Uterus (tissue), 4 donors: Measurements from ENCODE around the gene NSG1. TPM values are rescaled to one million over a fixed set of nuclear protein-coding genes. Genes with fewer than 3 reads are reported as not detected.

Experiments
- DNase-seq, 2 donors: peaks; one replicate each; pipeline ENCODE4 v3.0.0-alpha.2; 2019 to 2020
- H3K27ac ChIP-seq, 2 donors: fragments of 200-600 bp; sonication (generic); 1 replicate in 1 of 2; 2 replicates in 1 of 2; pipeline ENCODE4 v1.5.1; 2016 to 2018
- H3K27me3 ChIP-seq, 2 donors: fragments of 200-600 bp; sonication (generic); one replicate each; pipeline ENCODE4 v1.5.1; 2018 to 2019; ENCODE audit warnings: control low read depth in 1 of 2
- H3K36me3 ChIP-seq, 2 donors: fragments of 200-600 bp; sonication (generic); one replicate each; pipeline ENCODE4 v1.5.1; 2019; ENCODE audit warnings: control low read depth in 1 of 2
- H3K4me1 ChIP-seq, 2 donors: fragments of 200-600 bp; sonication (generic); one replicate each; pipeline ENCODE4 v1.5.1; 2018 to 2019; ENCODE audit warnings: control low read depth in 1 of 2
- H3K4me3 ChIP-seq, 2 donors: fragments of 200-600 bp; sonication (generic); 1 replicate in 1 of 2; 2 replicates in 1 of 2; pipeline ENCODE4 v1.5.1; 2018 to 2019; ENCODE audit warnings: mild to moderate bottlenecking in 1 of 2
- H3K9me3 ChIP-seq, 2 donors: fragments of 200-600 bp; sonication (generic); one replicate each; pipeline ENCODE4 v1.5.1; 2019; ENCODE audit warnings: control low read depth in 1 of 2
- POLR2A ChIP-seq, 2 donors: fragments of 450-650 bp; IDR thresholded peaks; one replicate each; pipeline ENCODE4 v1.6.1; 2016; ENCODE audit warnings: antibody characterized with exemption in 2 of 2, mild to moderate bottlenecking in 1 of 2, moderate library complexity in 1 of 2
- intact Hi-C: fragments of 100-400 bp; cut with DNase I; formaldehyde crosslinking; loops from one replicate; pipeline ENCODE4 v1.15.1; 2023; ENCODE audit warnings: low total_unique reads
- total RNA-seq, 4 donors: library from RNA; depleted of rRNA in 3 of 4; stranded (reverse); fragments of >200 nt in 3 of 4; gene quantifications; one replicate each; pipeline versions ENCODE4 v1.1.0 to v1.2.4, GENCODE V29; 2014 to 2023
- TF ChIP-seq, protein P1 (sequence below), 4 experiments: fragments of 200-600 bp in 2 of 4; fragments of 450-650 bp in 2 of 4; sonication (generic) in 2 of 4; IDR thresholded peaks; one replicate each; pipeline ENCODE4 v1.5.1; 2016 to 2019; ENCODE audit warnings: antibody characterized with exemption in 4 of 4, mild to moderate bottlenecking in 2 of 4, moderate library complexity in 1 of 4
- donor health status: DM: yes; HTN: yes; CAD: no.

NSG1 gene
- total RNA-seq, 4 donors from 2014 or later: 3.6 to 11.2 (median 3.8) TPM; not detected in 1

GRCh38 chr4:4405358-4405962, 18.6 kb downstream of the NSG1 start:
- H3K36me3 ChIP-seq: no peaks in the 10 kb centered on the region
- H3K4me1 ChIP-seq: no peaks in the 10 kb centered on the region
- no peak for DNase-seq
- intact Hi-C loops: no loop called here
- no peaks in the 10 kb centered on the region for H3K9me3 ChIP-seq
- H3K27me3 ChIP-seq: no peaks in the 10 kb centered on the region
- H3K27ac ChIP-seq: no peak overlapping the region
- no peak for TF ChIP-seq POLR2A (IDR thresholded peaks at IDR 0.05)
- TF ChIP-seq, protein P1, sequence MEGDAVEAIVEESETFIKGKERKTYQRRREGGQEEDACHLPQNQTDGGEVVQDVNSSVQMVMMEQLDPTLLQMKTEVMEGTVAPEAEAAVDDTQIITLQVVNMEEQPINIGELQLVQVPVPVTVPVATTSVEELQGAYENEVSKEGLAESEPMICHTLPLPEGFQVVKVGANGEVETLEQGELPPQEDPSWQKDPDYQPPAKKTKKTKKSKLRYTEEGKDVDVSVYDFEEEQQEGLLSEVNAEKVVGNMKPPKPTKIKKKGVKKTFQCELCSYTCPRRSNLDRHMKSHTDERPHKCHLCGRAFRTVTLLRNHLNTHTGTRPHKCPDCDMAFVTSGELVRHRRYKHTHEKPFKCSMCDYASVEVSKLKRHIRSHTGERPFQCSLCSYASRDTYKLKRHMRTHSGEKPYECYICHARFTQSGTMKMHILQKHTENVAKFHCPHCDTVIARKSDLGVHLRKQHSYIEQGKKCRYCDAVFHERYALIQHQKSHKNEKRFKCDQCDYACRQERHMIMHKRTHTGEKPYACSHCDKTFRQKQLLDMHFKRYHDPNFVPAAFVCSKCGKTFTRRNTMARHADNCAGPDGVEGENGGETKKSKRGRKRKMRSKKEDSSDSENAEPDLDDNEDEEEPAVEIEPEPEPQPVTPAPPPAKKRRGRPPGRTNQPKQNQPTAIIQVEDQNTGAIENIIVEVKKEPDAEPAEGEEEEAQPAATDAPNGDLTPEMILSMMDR (IDR thresholded peaks at IDR 0.05): no peak
- H3K4me3 ChIP-seq: no peak overlapping the region

- no peaks in the 10 kb centered on the region for H3K27me3 ChIP-seq
- intact Hi-C loops: no loop called here
- H3K36me3 ChIP-seq: no peaks in the 10 kb centered on the region
- DNase-seq: no peak
- no peaks in the 10 kb centered on the region for H3K4me1 ChIP-seq
- no peak overlapping the region for H3K4me3 ChIP-seq
- no peak overlapping the region for H3K27ac ChIP-seq
- no peaks in the 10 kb centered on the region for H3K9me3 ChIP-seq
- TF ChIP-seq POLR2A (IDR thresholded peaks at IDR 0.05): no peak
- TF ChIP-seq, protein P1 (IDR thresholded peaks at IDR 0.05): no peak
Observed at GRCh38 chr4:4406455-4407298, 19.8 kb downstream of the NSG1 start.

DNA sequence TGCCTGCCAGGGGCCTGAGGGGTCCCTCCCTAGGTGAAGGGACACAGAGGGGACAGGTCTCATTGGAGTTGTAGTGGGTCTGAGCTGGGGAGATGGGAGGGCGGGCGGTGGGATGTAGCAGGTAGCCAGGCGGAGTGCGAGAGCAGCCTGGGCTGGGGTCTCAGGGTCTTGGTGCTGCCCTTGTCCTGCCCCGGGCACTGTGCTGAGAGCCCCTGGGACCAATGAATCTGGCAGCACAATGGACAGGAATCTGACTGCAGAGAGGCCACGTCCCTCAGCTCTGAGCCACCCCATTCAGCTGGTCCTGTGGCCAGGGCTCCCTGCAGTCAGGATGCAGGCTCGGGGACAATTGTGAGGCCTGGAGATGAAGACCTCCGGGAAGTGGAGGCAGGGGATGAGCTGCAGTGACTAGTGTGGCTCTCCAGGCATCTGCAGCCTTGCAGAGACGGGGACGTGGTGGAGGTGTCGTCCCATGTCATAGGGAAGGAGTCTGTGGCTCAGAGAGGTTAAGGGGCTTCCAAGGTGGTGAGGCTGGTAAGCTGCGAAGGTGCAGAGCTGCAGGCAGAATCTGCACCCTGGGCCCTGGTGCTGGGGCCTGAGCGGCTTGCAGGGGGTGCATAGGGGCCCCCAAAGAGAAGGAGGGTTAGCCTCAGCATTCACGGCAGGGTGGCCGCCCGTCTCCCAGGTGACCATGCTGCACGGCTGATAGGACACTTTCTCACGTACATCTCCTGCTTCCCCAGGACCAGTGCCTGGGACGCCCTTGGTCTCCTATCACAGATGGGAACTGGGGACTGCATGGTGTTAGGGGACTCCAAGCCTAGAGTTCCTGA, 20.6 kb downstream of the NSG1 start:
- intact Hi-C loops: no loop called here
- Histone ChIP-seq H3K27ac (no peak overlapping the region), H3K4me3 (no peak overlapping the region), H3K27me3 (no peaks in the 10 kb centered on the region), H3K36me3 (no peaks in the 10 kb centered on the region), H3K4me1 (no peaks in the 10 kb centered on the region), H3K9me3 (no peaks in the 10 kb centered on the region)
- DNase-seq: no peak
- TF ChIP-seq, protein P1 (IDR thresholded peaks at IDR 0.05): no peak
- TF ChIP-seq POLR2A (IDR thresholded peaks at IDR 0.05): no peak

- Histone ChIP-seq H3K27ac (no peak overlapping the region), H3K9me3 (no peaks in the 10 kb centered on the region), H3K4me3 (no peak overlapping the region), H3K36me3 (no peaks in the 10 kb centered on the region), H3K4me1 (no peaks in the 10 kb centered on the region), H3K27me3 (no peaks in the 10 kb centered on the region)
- TF ChIP-seq, protein P1 (IDR thresholded peaks at IDR 0.05): no peak
- TF ChIP-seq POLR2A (IDR thresholded peaks at IDR 0.05): no peak
- intact Hi-C loops: no loop called here
- no peak for DNase-seq
Observed at GRCh38 chr4:4408132-4408523, 21.2 kb downstream of the NSG1 start.
